PC-3 (cell line): ENCODE data around the gene JAKMIP1. TPM values are rescaled to one million over a fixed set of nuclear protein-coding genes. Genes with fewer than 3 reads are reported as not detected.

ENCODE experiments used
- ATAC-seq: fragments of 200-7000 bp; cut with Tn5 transposase; 2 replicates; pipeline ENCODE4 v1.9.1; 2020; ENCODE audit warnings: mild to moderate bottlenecking, moderate library complexity
- BruUV-seq: library from RNA; stranded (reverse); fragments of 400-500 nt; replicated peaks from 2 replicates; lab custom pipeline; 2021; lab: Mats Ljungman, UMichigan
- CTCF ChIA-PET: fragments of 300-600 bp; sonication (Branson Sonifier 250); formaldehyde crosslinking; loops from one replicate; lab custom pipeline; 2022; ENCODE audit warnings: antibody characterized with exemption; lab: Charles Lee
- POLR2A ChIA-PET: fragments of 300-600 bp; sonication (Branson Sonifier 250); formaldehyde crosslinking; loops from one replicate; lab custom pipeline; 2022; ENCODE audit warnings: antibody characterized with exemption; ENCODE audit not compliant: unreplicated experiment; lab: Charles Lee
- DNase-seq: peaks from one replicate; pipeline ENCODE4 v3.0.0-alpha.2; 2015
- H2AFZ ChIP-seq: fragments of 300-600 bp; sonication (generic); 2 replicates; pipeline ENCODE4 v1.6.0; 2016; ENCODE audit warnings: antibody characterized with exemption, low read length
- H3F3A ChIP-seq: fragments of 300-600 bp; sonication (generic); one replicate; pipeline ENCODE4 v1.6.0; 2017; ENCODE audit warnings: antibody characterized with exemption, low read length, control low read depth, mild to moderate bottlenecking; ENCODE audit not compliant: unreplicated experiment
- H3K27ac ChIP-seq: fragments of 300-600 bp; sonication (generic); 2 replicates; pipeline ENCODE4 v1.5.1; 2016; ENCODE audit warnings: mild to moderate bottlenecking, low read length
- H3K27me3 ChIP-seq: fragments of 300-600 bp; sonication (generic); 2 replicates; pipeline ENCODE4 v1.6.1; 2016; ENCODE audit warnings: low read length, mixed read lengths
- H3K36me3 ChIP-seq: fragments of 300-600 bp; sonication (generic); 2 replicates; pipeline ENCODE4 v1.6.1; 2016; ENCODE audit warnings: low read depth, mixed run types, low read length, mixed read lengths
- H3K4me1 ChIP-seq: fragments of 300-600 bp; sonication (generic); 2 replicates; pipeline ENCODE4 v1.5.1; 2016; ENCODE audit warnings: low read length; ENCODE audit not compliant: insufficient read depth
- H3K4me2 ChIP-seq: fragments of 300-600 bp; sonication (generic); 2 replicates; pipeline ENCODE4 v1.6.0; 2016; ENCODE audit warnings: low read length
- H3K4me3 ChIP-seq: fragments of 300-600 bp; sonication (generic); 2 replicates; pipeline ENCODE4 v1.5.1; 2016; ENCODE audit warnings: mild to moderate bottlenecking, low read length, mixed read lengths
- H3K79me2 ChIP-seq: fragments of 300-600 bp; sonication (generic); 2 replicates; pipeline ENCODE4 v1.6.1; 2017; ENCODE audit warnings: low read length, mixed read lengths
- H3K9ac ChIP-seq: fragments of 300-600 bp; sonication (generic); 2 replicates; pipeline ENCODE4 v1.6.0; 2016; ENCODE audit warnings: mild to moderate bottlenecking, low read length
- H3K9me2 ChIP-seq: fragments of 300-600 bp; sonication (generic); replicated peaks from 2 replicates; pipeline ENCODE4 v1.6.1; 2016; ENCODE audit warnings: mixed run types, low read length, mixed read lengths
- H3K9me3 ChIP-seq: fragments of 300-600 bp; sonication (generic); 2 replicates; pipeline ENCODE4 v1.6.1; 2016; ENCODE audit warnings: low read length, mixed read lengths
- H4K20me1 ChIP-seq: fragments of 300-600 bp; sonication (generic); 2 replicates; pipeline ENCODE4 v1.6.1; 2016; ENCODE audit warnings: low read length, mixed read lengths
- EZH2 ChIP-seq: fragments of 300-600 bp; sonication (generic); IDR thresholded peaks from one replicate; pipeline ENCODE4 v1.6.1; 2017; ENCODE audit warnings: antibody characterized with exemption, mild to moderate bottlenecking, low read length; ENCODE audit not compliant: unreplicated experiment
- EZH2phosphoT487 ChIP-seq: fragments of 300-600 bp; sonication (generic); IDR thresholded peaks from 2 replicates; pipeline ENCODE4 v1.6.1; 2018; ENCODE audit warnings: mild to moderate bottlenecking, antibody characterized with exemption, low read length, borderline replicate concordance
- intact Hi-C: fragments of 100-400 bp; cut with micrococcal nuclease; formaldehyde crosslinking; loops from 2 replicates; pipeline ENCODE4 v1.9.0; 2023
- total RNA-seq: library from RNA; depleted of rRNA; stranded (reverse); fragments of >200 nt; gene quantifications from 2 replicates; pipeline ENCODE4 v1.2.3, GENCODE V29; 2014
- TF ChIP-seq, protein P1 (sequence below): fragments of 300-600 bp; sonication (generic); conservative IDR thresholded peaks from 2 replicates; pipeline ENCODE4 v1.5.1; 2017; ENCODE audit warnings: antibody characterized with exemption, low read depth, mild to moderate bottlenecking, low read length

JAKMIP1 gene
- total RNA-seq, 1 experiment from 2014 or later, result 0.04 TPM

DNA sequence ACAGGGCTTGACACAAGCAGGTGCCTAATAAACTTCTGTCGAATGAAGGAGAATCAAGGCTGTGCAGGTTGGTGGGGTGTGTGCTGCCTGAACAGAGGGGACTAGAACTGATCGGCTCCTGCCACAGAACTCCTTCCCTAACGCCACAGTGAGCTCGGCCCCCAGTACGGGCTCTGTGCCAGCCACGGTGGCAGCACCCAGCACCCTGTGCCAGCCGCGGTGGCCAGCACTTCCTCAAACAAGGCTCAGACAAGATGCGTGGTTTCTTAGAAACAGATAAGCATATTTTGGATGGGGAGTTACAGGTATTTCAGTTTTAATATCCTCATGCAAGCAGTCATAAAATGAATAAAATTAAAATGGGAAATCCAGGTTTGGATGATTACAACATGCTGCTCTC lies 156.1 kb downstream of the JAKMIP1 start:
- no peak overlapping the region for H3K4me3 ChIP-seq
- no peak overlapping the region for H3K9ac ChIP-seq
- CTCF ChIA-PET, result no interaction called here
- BruUV-seq, result no TSS peak
- no peaks in the 10 kb centered on the region for H3K9me2 ChIP-seq
- POLR2A ChIA-PET, result no interaction called here
- H3K9me3 ChIP-seq, result no peaks in the 10 kb centered on the region
- H3K27ac ChIP-seq, result no peak overlapping the region
- H3F3A ChIP-seq, result no peaks in the 10 kb centered on the region
- no peaks in the 10 kb centered on the region for H3K79me2 ChIP-seq
- no peak overlapping the region for H2AFZ ChIP-seq
- H4K20me1 ChIP-seq, result no peaks in the 10 kb centered on the region
- peaks cover 16% of the 10 kb centered on the region for H3K27me3 ChIP-seq
- no peak overlapping the region for H3K4me2 ChIP-seq
- no peak for TF ChIP-seq EZH2
- TF ChIP-seq, protein P1, sequence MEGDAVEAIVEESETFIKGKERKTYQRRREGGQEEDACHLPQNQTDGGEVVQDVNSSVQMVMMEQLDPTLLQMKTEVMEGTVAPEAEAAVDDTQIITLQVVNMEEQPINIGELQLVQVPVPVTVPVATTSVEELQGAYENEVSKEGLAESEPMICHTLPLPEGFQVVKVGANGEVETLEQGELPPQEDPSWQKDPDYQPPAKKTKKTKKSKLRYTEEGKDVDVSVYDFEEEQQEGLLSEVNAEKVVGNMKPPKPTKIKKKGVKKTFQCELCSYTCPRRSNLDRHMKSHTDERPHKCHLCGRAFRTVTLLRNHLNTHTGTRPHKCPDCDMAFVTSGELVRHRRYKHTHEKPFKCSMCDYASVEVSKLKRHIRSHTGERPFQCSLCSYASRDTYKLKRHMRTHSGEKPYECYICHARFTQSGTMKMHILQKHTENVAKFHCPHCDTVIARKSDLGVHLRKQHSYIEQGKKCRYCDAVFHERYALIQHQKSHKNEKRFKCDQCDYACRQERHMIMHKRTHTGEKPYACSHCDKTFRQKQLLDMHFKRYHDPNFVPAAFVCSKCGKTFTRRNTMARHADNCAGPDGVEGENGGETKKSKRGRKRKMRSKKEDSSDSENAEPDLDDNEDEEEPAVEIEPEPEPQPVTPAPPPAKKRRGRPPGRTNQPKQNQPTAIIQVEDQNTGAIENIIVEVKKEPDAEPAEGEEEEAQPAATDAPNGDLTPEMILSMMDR, result no peak
- no peak for TF ChIP-seq EZH2phosphoT487
- no peaks in the 10 kb centered on the region for H3K4me1 ChIP-seq
- H3K36me3 ChIP-seq, result no peaks in the 10 kb centered on the region
- DNase-seq, result no peak
- intact Hi-C loops, result no loop called here
- ATAC-seq, result no peak

DNA sequence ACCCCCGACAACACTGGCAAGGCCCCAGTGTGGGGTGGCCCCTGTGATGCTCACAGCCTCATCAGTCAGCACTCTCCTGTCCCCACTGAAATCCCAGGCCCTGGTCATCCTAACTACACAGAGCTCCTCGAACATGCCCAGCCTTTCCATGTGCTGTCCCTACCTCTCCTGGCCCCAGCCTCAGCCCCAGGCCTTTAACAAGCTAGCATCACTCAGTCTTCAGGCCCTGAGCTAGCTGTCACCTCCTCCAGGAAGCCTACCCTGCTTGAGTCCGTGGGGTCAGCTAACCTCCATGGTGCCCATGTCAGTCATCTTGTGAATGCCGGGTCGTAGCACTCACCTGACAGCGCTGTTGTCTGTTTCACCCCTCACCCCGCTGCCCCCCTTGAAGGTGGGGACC lies 156.5 kb downstream of the JAKMIP1 start:
- no peak overlapping the region for H3K9ac ChIP-seq
- ATAC-seq (no peak), DNase-seq (no peak)
- ChIA-PET CTCF (no interaction called here), POLR2A (no interaction called here)
- BruUV-seq, result no TSS peak
- no peak overlapping the region for H3K4me3 ChIP-seq
- intact Hi-C loops, result no loop called here
- H3K79me2 ChIP-seq, result no peaks in the 10 kb centered on the region
- H2AFZ ChIP-seq, result no peak overlapping the region
- TF ChIP-seq, protein P1, result no peak
- TF ChIP-seq EZH2phosphoT487 (no peak), EZH2 (no peak)
- H3F3A ChIP-seq, result no peaks in the 10 kb centered on the region
- peaks cover 16% of the 10 kb centered on the region for H3K27me3 ChIP-seq
- no peaks in the 10 kb centered on the region for H4K20me1 ChIP-seq
- no peaks in the 10 kb centered on the region for H3K9me3 ChIP-seq
- no peaks in the 10 kb centered on the region for H3K36me3 ChIP-seq
- H3K9me2 ChIP-seq, result no peaks in the 10 kb centered on the region
- H3K4me1 ChIP-seq, result no peaks in the 10 kb centered on the region
- no peak overlapping the region for H3K4me2 ChIP-seq
- H3K27ac ChIP-seq, result no peak overlapping the region

DNA sequence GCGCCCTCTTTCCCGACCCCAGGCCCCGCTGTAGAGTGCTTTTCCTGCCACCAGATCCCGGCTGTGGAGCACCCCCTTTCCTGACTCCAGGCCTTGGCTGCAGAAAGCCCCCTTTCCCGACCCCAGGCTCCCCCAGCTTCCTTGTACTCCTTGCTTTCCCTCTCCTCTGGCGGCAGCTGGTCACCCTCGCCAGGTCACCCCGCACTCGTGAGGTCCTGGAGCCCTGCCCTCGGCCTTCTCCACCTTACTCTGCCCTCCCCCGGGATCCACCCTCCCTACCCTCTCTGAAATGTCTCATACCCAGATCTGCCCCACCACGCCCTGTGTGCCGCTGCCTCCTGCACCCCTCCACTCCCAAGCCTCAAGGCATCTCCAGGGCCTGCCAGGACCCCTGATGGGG lies 157.2 kb downstream of the JAKMIP1 start:
- Histone ChIP-seq H3K9me2 (no peaks in the 10 kb centered on the region), H3K27me3 (peaks cover 16% of the 10 kb centered on the region), H3K9ac (no peak overlapping the region), H2AFZ (no peak overlapping the region), H3K4me3 (no peak overlapping the region), H3K79me2 (no peaks in the 10 kb centered on the region), H3F3A (no peaks in the 10 kb centered on the region), H3K4me1 (no peaks in the 10 kb centered on the region), H3K9me3 (no peaks in the 10 kb centered on the region), H3K4me2 (no peak overlapping the region), H3K27ac (no peak overlapping the region), H3K36me3 (no peaks in the 10 kb centered on the region), H4K20me1 (no peaks in the 10 kb centered on the region)
- no peak for TF ChIP-seq EZH2phosphoT487
- TF ChIP-seq EZH2, result no peak
- TF ChIP-seq, protein P1, result no peak
- ATAC-seq (no peak), DNase-seq (no peak)
- ChIA-PET POLR2A (no interaction called here), CTCF (no interaction called here)
- intact Hi-C loops, result no loop called here
- no TSS peak for BruUV-seq
